Parathyroid adenoma (tissue), 2 donors: ENCODE measurements around the gene AK1.

Experiments
- H2AFZ ChIP-seq: fragments of 300-600 bp; sonication (generic); one replicate; pipeline ENCODE4 v1.7.0; 2017; ENCODE audit warnings: antibody characterized with exemption, mild to moderate bottlenecking
- H3K27ac ChIP-seq: fragments of 300-600 bp; sonication (generic); one replicate; pipeline ENCODE4 v1.7.0; 2017
- H3K27me3 ChIP-seq: fragments of 300-600 bp; sonication (generic); one replicate; pipeline ENCODE4 v1.7.0; 2017; ENCODE audit warnings: low read length; ENCODE audit not compliant: control insufficient read depth, insufficient read depth
- H3K36me3 ChIP-seq: fragments of 300-600 bp; sonication (generic); one replicate; pipeline ENCODE4 v1.7.0; 2017; ENCODE audit warnings: low read length; ENCODE audit not compliant: control insufficient read depth, insufficient read depth
- H3K4me1 ChIP-seq: fragments of 300-600 bp; sonication (generic); one replicate; pipeline ENCODE4 v1.7.0; 2017; ENCODE audit warnings: control low read depth
- H3K4me2 ChIP-seq: fragments of 300-600 bp; sonication (generic); one replicate; pipeline ENCODE4 v1.7.0; 2017; ENCODE audit warnings: low read length
- H3K4me3 ChIP-seq: fragments of 300-600 bp; sonication (generic); one replicate; pipeline ENCODE4 v1.7.0; 2017; ENCODE audit warnings: low read depth, low read length
- H3K79me2 ChIP-seq: fragments of 300-600 bp; sonication (generic); one replicate; pipeline ENCODE4 v1.7.0; 2017; ENCODE audit warnings: control low read depth
- H3K9ac ChIP-seq: fragments of 300-600 bp; sonication (generic); one replicate; pipeline ENCODE4 v1.7.0; 2017; ENCODE audit warnings: mild to moderate bottlenecking
- H3K9me3 ChIP-seq: fragments of 300-600 bp; sonication (generic); one replicate; pipeline ENCODE4 v1.7.0; 2017; ENCODE audit warnings: low read length; ENCODE audit not compliant: control insufficient read depth
- CTCF ChIP-seq: fragments of 300-600 bp; sonication (generic); IDR thresholded peaks from one replicate; pipeline ENCODE4 v1.7.0; 2017; ENCODE audit warnings: antibody characterized with exemption, mild to moderate bottlenecking
- donor health status: primary hyperparathyroidism.

Gene AK1

GRCh38 chr9:127877566-127877998 lies at the start of gene AK1:
Gene AK1, minus strand, starts transcription at chr9:127877675. Its CDS starts 3,058 bp downstream, at chr9:127874617.
- no peaks in the 10 kb centered on the region for H3K79me2 ChIP-seq
- H3K4me2 ChIP-seq: peak within 1 kb of the TSS; percentile 95
- no peak within 1 kb of the TSS for H3K9ac ChIP-seq
- H3K9me3 ChIP-seq: no peaks in the 10 kb centered on the region
- H3K4me1 ChIP-seq: no peaks in the 10 kb centered on the region
- H3K27ac ChIP-seq: no peak within 1 kb of the TSS
- TF ChIP-seq CTCF: no peak
- no peaks in the 10 kb centered on the region for H3K36me3 ChIP-seq
- no peaks in the 10 kb centered on the region for H3K27me3 ChIP-seq
- H2AFZ ChIP-seq: peak within 1 kb of the TSS; percentile 83
- peak within 1 kb of the TSS; percentile 58 for H3K4me3 ChIP-seq

GRCh38 chr9:127926906-127927200 lies 49.4 kb upstream of the AK1 start:
- H3K27me3 ChIP-seq: no peaks in the 10 kb centered on the region
- H3K9ac ChIP-seq: no peak overlapping the region
- peak overlapping the region; percentile 38 for H3K4me3 ChIP-seq
- TF ChIP-seq CTCF: no peak
- peak overlapping the region; percentile 70 for H2AFZ ChIP-seq
- H3K4me1 ChIP-seq: peaks cover 5% of the 10 kb centered on the region
- peak overlapping the region; percentile 74 for H3K4me2 ChIP-seq
- H3K36me3 ChIP-seq: no peaks in the 10 kb centered on the region
- no peaks in the 10 kb centered on the region for H3K79me2 ChIP-seq
- no peaks in the 10 kb centered on the region for H3K9me3 ChIP-seq
- H3K27ac ChIP-seq: no peak overlapping the region

GRCh38 chr9:127925959-127926905 lies 48.8 kb upstream of the AK1 start:
- H3K9me3 ChIP-seq: no peaks in the 10 kb centered on the region
- no peak for TF ChIP-seq CTCF
- peak overlapping the region; percentile 74 for H3K4me2 ChIP-seq
- no peaks in the 10 kb centered on the region for H3K79me2 ChIP-seq
- H3K9ac ChIP-seq: no peak overlapping the region
- H3K36me3 ChIP-seq: no peaks in the 10 kb centered on the region
- H3K27me3 ChIP-seq: no peaks in the 10 kb centered on the region
- H3K27ac ChIP-seq: no peak overlapping the region
- H3K4me1 ChIP-seq: peaks cover 5% of the 10 kb centered on the region
- H2AFZ ChIP-seq: peak overlapping the region; percentile 70
- H3K4me3 ChIP-seq: peak overlapping the region; percentile 38

GRCh38 chr9:127924736-127925444 lies 47.4 kb upstream of the AK1 start:
- TF ChIP-seq CTCF: no peak
- Histone ChIP-seq H3K9ac (no peak overlapping the region), H3K27ac (no peak overlapping the region), H3K36me3 (no peaks in the 10 kb centered on the region), H3K79me2 (no peaks in the 10 kb centered on the region), H3K9me3 (no peaks in the 10 kb centered on the region), H3K4me1 (peaks cover 3% of the 10 kb centered on the region), H3K4me3 (no peak overlapping the region), H3K4me2 (no peak overlapping the region), H2AFZ (no peak overlapping the region), H3K27me3 (no peaks in the 10 kb centered on the region)
